ENCODE results near the gene CYP19A1.

DNA sequence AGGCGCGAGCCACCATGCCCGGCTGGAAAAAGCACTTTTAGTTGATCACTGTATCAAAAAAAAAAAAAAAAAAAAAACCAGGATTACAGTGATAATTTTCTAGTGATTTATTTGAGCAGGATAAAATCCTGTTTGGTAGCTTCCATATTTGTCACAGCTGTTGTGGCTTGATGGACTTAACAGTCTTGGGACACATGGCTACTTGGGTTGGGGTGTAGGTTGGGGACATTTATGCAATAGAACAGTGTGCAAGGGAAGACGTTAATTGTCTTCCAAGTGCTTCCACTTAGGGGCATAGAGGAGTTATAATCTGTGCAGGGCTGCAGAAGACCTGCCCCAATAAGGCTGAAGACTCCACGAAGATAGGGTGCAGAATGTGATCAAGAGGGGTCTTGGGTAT lies 136.8 kb downstream of the CYP19A1 start:
- TF ChIP-seq REST (IDR thresholded peaks at IDR 0.05; ENCODE audit: insufficient read depth in 1 of 2, low read depth in 2 of 2, low read length in 2 of 2) (no peak), POLR2AphosphoS5 (IDR thresholded peaks at IDR 0.05; ENCODE audit: low read depth, low read length) (no peak), TAF1 (IDR thresholded peaks at IDR 0.05; ENCODE audit: borderline replicate concordance, insufficient read depth, low read length) (no peak)

All from PFSK-1 (cell line).